ENCODE measurements around the gene PPP1R15A.
"Not testable (repeated sequence)": the region's sequence is repeated elsewhere in the genome, so short reads cannot be mapped to it uniquely, and the experiment has no call there.

The PPP1R15A gene

DNA sequence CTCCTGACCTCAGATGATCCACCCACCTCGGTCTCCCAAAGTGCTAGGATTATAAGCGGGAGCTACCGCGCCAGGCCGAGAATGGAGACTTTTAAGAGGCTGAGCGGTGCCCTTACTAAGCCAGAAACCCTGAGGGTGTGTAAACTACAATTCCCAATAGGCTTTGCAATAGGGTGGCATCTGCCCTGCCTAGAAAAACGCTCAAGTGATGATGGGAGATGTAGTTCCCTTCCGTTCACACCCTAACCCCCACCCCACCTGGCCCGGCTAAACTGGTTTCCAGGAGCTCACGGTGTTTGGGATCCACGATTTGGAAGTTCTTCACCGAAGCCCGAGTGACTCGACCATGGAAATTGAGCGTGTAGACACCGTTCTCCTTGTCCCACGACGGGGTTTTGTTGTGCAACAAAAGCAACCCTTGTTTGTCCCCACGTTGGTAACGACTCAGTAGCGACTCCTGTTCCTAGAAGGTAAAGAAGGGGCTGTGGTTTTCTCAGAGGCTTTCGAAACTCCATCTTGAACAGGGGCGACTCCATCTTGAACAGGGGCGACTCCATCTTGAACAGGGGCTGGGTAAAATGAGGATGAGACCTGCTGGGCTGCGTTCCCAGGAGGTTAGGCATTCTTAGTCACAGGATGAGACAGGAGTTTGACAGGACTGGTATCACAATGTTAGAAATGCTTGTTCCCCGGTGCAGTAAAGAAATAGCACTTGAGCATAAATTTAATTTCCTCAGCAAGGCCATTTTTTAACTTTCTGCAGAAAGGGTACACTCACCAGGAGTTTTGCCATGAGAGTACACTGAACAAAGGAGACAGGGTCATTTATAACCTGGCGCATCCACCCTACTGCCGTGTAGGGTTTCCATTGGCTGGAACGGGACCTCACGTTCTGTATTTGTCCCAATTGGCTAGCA lies 9.8 kb downstream of the PPP1R15A start:
- DNase-seq (ENCODE audit: low read depth) = no peak

DNA sequence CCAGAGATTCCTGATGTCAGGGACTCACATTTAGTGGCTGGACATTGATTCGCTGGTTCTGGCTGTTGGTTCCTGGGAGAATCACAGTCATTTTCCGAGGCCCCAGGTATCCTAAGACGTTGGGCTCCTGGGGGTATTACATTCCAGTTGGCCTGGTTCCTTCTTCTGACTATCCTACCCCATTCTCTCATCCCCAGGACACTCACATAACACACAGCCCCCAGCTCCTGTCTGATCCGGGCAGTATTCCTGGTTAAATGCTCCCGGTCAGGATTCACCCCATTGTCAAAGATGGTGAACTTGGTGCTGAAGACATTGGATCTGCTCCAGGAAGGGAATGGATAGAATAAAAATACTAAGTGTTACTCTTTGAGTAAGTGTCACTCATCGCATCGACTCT lies 11.5 kb downstream of the PPP1R15A start:
- DNase-seq (ENCODE audit: low read depth) = no peak

DNA sequence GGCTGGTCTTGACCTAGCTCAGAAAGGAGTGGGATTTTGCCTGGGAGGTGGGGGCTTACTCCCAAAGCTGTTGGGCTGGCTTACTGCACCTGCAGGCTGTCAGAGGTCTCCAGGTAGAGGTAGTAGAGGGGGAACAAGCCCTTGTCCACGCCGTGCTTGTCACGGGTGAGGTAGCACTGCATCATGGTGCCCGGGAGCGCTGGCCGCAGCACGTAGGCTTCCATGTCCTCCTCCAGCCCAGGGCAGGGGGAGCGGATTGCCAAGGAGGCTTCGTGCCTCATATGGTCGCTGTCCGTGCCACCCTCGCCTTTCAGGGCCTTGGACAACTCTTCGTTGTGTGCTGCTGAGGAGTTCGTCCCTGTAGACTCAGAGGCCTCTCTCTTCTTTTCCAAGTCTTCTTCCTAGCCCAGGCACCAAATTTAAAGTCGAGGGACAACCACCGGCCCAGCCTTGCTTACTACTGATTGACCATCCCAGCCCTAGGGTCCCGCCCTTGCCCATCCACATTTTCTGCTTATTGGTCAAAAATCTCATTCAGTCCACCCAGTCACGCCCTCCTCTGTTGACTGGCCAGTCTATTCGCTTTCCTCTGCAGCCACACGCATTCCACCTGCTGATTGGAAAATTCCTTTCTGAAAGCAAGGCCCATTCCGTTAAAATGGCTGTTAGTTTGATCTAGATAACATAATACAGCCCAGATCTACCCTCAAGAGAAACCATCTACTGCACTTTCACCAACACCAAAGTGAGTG lies 15.8 kb downstream of the PPP1R15A start:
- no peak for DNase-seq (ENCODE audit: low read depth)

DNA sequence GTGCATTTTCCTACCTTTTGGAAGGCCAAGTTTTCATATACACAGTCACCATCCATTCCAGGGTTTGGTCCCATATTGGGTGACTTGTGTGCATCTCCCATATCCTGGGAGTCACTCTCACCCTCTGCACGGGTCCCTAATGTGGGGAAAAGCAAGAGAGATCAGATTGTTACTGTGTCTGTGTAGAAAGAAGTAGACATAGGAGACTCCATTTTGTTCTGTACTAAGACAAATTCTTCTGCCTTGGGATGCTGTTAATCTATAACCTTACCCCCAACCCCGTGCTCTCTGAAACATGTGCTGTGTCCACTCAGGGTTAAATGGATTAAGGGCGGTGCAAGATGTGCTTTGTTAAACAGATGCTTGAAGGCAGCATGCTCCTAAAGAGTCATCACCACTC lies 17.3 kb downstream of the PPP1R15A start:
- DNase-seq (ENCODE audit: low read depth) = not testable (repeated sequence)

DNA sequence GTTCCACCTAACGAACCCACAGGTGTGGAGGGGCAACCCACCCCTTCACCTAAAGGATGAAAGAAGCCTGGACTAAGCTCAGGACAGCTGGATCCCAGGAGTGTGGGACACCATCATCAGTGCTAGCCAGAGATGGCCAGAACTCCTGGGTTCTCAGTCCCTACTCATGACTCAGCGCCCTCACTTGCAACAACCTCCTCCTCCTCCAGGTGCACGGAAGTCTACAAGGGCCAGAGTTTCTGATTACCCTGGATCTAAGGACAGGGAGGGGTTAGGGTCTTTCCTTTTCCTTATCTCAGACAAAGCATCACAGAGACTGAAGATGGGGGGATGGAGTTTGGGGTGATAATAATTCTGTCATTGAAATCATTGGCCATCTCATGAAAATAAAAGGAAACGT lies 18.3 kb downstream of the PPP1R15A start:
- DNase-seq (ENCODE audit: low read depth) = no peak

DNA sequence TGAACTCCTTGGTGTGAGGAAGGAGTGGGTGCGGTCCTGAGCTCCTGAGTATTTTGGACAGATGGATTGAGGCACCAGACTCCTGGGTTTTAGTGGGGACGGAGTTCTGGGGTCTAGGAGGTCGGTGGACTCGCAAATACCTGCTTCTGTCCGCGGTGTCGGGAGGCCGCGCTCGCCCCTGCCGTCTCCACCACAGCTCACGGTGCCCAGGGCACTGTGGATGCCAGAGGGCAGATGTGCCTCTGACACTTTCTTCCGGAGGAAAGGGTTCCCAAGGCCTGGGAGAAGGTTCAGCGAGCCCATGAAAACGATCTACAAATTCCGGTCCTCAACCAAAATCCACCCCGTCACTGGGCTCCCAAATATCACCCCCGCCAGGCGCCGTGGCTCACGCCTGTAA lies 23.0 kb downstream of the PPP1R15A start:
- DNase-seq (ENCODE audit: low read depth) = no peak

DNA sequence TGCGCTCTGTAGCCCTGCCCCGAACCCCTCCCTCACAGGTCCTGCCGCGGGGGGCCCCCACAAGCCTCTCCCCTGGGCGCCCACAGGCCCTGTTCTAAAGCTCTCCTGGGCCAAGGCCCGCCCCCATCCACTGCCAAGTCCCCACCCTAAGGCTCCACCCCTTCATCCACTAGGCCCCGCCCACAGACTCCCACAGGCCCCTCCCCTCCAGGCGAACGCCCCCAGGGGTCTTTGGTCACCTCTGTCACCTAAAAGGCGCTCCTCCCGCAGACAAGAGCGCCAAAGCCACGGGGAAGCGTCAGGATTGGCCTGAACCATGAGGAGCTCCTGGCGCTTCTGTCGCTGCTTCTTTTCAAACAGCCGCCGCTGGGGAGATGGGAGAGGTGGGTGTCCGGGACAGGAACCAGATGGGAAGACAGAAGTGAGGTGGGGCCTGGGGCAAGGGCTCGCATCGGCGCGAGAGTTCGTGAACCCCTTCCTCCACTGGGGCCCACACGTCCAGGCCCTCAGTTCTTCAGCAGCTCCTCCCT lies 24.0 kb downstream of the PPP1R15A start:
- DNase-seq (ENCODE audit: low read depth) = no peak

DNA sequence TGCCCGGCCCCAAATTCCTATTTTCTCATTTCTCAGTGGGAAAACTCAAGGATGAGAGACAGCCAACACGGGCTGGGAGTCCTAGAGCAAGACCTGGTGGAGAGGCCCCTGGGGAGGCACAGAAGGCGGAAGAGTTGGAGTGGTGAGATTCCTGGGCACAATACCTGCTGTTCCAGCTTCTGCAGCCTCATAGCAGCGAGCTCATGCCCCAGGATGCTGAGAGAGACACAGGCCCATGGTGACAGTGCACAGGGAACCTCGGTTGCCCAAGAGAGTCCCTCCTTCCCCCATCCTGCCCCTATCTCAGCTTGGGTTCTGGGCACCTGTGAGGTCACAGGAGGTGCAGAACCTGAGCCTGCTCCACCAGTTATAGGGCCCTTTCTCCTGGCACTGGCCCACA lies 25.0 kb downstream of the PPP1R15A start:
- DNase-seq (ENCODE audit: low read depth) = no peak

DNA sequence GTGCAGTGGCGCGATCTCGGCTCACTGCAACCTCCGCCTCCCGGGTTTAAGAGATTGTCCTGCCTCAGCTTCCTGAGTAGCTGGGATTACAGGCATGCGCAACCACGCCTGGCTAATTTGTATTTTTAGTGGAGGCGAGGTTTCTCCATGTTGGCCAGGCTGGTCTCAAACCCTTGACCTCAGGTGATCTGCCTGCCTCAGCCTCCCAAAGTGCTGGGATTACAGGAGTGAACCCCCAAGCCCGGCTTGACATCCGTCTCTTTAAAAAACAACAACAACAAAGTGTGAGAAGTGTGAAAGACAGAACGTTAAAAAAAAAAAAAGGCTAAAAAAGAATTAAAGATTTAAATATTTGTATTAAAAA lies 27.1 kb downstream of the PPP1R15A start:
- not testable (repeated sequence) for DNase-seq (ENCODE audit: low read depth)

DNA sequence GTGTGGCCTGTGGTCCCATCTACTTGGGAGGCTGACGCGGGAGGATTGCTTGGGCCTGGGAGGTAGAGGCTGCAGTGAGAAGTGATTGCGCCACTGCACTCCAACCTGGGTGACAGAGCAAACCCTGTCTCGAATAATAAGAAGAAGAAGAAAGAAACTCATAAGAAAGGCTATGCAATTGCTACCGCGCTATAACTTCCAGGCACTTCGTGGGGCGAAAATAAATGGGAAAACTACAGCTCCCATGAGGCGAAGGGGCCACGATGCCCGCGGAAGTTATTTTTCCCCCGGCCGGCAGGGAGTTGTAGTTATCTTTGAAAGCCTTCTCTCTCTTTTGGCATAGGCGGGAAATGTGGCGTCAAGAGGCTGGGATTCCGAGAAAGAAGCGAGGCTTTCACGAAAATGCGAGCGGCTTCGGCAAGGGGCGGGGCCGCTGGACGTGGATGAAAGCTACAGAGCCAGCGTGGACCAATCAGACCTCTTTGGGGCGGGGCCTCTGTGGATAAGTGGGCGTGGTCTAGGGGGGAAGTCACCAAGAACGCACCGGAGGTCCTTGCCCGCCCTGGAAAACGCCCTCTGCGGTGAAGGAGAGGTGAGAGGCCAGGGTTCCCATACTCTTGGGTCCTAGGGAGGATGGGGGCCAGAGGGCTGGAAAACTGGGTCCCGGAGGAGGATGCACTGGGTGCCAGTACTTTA lies 27.7 kb downstream of the PPP1R15A start, which contains the start of gene NUCB1:
TSS of gene NUCB1 (plus strand) at position 532 of the 696 bp plus-strand sequence. CDS start 485 bp downstream, outside the sequence.
- DNase-seq (ENCODE audit: low read depth) = peak; percentile 99

DNA sequence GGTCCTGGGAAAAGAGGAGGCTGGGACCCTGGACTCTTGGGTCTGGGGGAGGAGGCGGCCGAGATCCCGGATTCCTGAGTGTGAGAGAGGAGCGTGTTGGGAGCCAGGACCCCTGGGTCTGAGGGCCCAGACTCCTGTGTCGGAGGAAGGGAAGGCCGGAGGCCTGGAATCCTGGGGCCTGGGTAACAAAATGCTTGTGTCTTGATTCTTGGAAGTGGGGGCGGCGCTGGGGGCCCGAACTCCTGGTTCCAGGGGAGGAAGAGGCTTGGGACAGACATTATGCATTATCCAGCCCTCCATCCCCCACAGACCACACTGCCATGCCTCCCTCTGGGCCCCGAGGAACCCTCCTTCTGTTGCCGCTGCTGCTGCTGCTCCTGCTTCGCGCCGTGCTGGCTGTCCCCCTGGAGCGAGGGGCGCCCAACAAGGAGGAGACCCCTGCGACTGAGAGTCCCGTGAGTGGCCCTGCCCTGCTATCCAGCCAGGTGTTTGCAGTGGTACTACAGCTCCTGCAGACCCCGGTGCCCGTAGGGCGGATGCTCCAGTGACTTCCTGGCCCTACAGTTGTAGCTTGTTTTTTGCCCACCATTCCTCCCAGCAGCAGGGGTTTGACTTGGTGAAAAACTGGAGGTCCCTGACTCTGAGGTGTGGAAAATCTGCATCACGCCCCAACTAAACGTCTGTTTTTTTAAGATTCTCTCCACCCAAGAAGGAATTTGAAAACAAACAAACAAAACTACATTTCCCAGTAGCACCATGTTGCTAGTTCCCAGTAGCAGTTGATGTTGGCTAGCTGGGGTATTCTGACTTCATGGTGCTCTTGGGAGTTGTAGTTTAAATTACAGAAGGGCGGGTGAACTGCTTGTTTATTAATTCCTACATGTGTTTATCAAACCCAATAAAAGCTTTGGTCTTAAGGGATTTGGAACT lies 28.5 kb downstream of the PPP1R15A start:
- DNase-seq (ENCODE audit: low read depth) = no peak

DNA sequence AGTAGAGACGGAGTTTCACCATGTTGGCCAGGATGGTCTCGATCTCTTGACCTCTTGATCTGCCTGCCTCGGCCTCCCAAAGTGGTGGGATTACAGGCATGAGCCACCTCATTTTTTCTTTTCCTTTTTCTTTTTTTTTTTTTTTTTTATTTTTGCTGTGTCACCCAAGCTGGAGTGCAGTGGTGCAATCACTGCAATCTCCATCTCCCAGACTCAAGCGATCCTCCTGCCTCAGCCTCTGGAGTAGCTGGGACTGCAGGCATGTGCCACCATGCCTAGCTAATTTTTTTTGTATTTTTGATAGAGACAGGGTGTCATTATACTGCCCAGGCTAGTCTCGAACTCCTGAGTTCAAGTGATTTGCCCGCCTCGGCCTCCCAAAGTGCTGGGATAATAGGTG lies 30.1 kb downstream of the PPP1R15A start:
- not testable (repeated sequence) for DNase-seq (ENCODE audit: low read depth)

DNA sequence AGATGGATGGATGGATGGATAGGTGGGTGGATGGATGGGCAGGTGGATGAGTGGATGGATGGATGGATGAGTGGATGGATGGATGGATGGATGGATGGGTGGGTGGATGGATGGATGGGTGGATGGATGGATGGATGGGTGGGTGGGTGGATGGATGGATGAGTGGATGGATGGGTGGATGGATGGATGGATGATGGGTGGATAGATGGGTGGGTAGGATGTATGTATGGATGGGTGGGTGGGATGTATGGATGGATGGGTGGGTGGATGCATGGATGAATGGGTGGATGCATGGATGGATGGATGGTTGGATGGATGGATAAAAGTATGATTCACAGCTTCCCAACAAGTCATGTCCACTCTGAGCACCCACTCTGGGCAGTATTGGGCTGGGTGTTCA lies 31.6 kb downstream of the PPP1R15A start:
- DNase-seq (ENCODE audit: low read depth) = not testable (repeated sequence)

DNA sequence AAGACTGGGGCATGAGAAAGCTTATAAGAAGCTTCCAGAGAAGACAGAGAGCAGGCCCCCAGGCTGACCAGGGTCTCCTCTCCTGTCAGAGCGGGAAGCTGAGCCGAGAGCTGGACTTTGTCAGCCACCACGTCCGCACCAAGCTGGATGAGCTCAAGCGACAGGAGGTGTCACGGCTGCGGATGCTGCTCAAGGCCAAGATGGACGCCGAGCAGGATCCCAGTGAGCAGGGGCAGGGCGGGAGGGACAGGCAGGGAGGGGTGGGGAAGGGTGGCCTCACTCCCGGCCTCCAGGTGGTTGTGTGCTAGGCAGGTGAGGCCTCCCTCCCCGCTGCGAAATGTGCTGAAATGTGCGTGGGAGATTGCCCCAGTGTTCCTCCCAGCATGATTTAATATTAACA lies 33.4 kb downstream of the PPP1R15A start:
- DNase-seq (ENCODE audit: low read depth) = no peak

DNA sequence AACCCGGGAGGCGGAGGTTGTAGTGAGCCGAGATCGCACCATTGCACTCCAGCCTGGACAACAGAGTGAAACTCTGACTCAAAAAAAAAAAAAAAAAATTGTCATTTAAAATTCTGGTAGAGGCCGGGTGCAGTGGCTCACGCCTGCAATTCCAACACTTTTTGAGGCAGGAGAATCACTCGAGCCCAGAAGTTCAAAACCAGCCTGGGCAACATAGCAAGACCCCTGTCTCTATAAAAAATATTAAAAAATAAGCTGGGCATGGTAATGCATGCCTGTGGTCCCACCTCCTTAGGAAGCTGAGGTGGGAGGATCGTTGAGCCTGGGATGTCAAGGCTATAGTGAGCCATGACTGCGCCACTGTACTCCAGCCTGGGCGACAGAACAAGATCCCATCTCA lies 34.1 kb downstream of the PPP1R15A start:
- no peak for DNase-seq (ENCODE audit: low read depth)

DNA sequence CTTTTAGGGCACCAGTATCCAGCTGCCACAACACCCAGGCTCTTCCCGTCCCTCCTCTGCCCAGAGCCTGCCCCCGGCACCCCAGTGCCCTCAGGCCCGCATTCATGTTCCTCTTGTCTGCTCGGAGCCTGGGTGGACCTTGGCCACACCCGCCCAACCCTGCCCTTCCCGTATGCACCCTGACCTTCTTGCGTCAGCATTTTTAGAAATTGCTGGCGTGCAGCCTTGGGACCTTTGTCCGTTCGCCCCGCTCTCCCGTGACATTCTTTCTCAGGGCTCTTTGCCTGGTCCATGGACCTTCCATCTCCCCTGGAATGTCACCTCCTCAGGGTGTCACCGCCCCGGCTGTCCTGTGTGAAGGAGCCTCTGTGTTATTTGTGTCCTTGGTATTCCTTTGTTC lies 35.5 kb downstream of the PPP1R15A start:
- DNase-seq (ENCODE audit: low read depth) = no peak

DNA sequence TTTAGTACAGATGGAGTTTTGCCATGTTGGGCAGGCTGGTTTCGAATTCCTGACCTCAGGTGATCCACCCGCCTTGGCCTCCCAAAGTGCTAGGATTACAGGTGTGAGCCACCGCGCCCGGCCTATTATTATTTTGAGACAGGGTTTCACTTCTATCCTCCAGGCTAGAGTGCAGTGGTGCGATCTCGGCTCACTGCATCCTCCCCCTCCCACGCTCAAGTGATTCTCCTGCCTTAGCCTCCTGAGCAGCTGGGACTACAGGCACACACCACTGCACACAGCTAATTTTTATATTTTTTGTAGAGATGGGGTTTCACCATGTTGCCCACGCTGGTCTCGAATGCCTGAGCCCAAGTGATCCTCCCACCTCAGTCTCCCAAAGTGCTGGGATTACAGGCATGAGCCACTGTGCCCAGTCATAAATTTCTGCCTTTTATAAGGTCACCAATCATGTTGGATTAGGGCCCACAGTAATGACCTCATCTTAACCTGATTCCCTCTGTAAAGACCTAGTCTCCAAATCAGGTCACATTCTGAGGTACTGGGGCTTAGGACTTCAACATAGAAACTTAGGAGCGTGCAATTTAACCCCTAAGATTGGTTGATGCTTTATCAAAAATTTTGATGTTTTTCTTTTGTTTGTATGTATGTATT lies 37.3 kb downstream of the PPP1R15A start:
- not testable (repeated sequence) for DNase-seq (ENCODE audit: low read depth)

DNA sequence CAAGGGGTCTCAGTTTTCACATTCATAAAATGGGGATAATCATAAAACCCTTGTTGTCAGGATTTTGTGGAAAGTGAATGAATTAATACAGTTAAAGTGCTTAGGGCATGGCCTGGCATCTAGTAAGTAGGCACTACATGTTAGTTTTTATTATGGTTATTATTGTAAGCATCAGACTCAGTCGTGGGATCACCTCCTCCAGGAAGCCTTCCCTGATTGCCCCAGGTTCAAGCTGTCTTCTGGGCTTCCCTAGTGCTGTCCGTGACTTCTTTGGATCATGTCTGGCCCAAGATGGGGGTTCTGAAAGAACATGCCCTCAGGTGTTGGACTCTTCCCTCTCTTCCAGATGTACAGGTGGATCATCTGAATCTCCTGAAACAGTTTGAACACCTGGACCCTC lies 38.6 kb downstream of the PPP1R15A start:
- no peak for DNase-seq (ENCODE audit: low read depth)

DNA sequence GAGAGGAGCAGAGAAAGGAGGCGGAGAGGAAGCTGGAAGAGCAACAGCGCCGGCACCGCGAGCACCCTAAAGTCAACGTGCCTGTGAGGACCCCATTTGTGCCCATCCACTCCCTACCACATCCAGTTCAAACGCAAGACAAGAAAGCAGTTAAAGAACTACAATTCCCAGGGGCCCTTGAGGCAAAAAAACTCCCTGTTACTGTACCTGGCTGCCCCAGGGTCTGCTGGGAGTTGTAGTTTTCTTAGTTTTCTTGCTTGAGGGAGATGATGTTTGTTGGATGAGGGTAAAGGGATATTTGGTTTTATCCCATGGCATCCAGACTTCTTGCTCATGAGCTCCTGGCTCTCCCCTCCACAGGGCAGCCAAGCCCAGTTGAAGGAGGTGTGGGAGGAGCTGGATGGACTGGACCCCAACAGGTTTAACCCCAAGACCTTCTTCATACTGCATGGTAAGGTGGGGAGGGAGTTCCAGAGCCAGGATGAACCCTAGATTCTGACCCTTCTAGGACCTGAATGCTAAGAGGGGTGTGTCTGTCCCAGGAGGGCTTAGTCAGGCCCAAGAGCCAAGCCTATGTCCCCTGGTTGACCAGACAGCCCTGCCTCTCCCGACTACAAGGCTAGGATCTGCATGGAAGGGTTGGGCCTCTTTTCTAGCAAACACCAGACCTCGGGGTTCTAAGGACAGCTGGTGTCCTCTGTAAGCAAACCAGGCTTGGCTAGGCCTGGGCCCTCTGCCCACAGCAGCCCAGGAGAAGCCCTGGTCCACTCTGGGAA lies 41.1 kb downstream of the PPP1R15A start:
- no peak for DNase-seq (ENCODE audit: low read depth)

DNA sequence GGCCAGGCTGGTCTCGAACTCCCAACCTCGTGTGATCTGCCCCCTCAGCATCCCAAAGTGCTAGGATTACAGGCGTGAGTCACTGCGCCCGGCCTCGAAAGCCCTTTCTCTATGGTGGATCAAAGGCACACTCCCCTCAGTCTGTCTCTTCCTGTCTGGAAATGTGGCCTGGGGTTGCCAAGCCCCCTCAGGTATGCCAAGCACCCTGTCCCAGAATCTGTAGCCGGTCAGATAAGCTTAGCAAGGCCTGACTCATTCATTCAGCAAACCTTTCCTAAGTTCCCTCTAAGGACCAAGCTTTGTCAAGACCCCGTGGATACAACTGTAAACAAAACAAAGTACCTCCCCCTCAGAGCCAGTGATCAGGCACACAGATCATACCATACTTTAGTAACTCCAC lies 42.0 kb downstream of the PPP1R15A start:
- DNase-seq (ENCODE audit: low read depth) = no peak

Measured in stimulated activated CD8-positive, alpha-beta memory T cell treated with anti-CD3 and anti-CD28 coated beads, Interleukin-7, amount 100 ng/mL, for 24 hours (primary cell).